Measurements from ENCODE around the gene CDC45. TPM values are rescaled to one million over a fixed set of nuclear protein-coding genes. Genes with fewer than 3 reads are reported as not detected.

CDC45 gene
- total RNA-seq, 1 donor = 0.72 TPM

DNA sequence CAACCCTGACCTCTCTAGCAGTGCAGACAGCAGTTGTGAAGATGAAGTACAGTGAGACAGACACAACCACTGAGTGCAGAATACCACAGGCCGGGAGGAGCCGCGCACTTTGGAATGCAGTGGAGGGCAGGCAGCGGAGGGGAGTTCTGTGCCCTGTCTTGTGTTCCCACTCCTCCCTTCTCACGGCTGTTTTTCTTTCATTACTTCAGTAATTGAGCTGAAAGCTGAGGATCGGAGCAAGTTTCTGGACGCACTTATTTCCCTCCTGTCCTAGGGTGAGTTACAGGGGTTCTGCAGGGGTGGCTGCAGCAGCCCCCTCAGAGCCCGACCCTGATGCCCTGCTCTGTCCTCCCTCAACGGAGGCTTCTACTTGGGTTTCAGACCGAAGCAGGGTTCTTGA, 38.9 kb downstream of the CDC45 start:
- TF ChIP-seq, protein P1, sequence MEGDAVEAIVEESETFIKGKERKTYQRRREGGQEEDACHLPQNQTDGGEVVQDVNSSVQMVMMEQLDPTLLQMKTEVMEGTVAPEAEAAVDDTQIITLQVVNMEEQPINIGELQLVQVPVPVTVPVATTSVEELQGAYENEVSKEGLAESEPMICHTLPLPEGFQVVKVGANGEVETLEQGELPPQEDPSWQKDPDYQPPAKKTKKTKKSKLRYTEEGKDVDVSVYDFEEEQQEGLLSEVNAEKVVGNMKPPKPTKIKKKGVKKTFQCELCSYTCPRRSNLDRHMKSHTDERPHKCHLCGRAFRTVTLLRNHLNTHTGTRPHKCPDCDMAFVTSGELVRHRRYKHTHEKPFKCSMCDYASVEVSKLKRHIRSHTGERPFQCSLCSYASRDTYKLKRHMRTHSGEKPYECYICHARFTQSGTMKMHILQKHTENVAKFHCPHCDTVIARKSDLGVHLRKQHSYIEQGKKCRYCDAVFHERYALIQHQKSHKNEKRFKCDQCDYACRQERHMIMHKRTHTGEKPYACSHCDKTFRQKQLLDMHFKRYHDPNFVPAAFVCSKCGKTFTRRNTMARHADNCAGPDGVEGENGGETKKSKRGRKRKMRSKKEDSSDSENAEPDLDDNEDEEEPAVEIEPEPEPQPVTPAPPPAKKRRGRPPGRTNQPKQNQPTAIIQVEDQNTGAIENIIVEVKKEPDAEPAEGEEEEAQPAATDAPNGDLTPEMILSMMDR (IDR thresholded peaks at IDR 0.05; ENCODE audit: extremely low read depth, low read depth, low read length) = no peak
- no peak overlapping the region for H3K4me3 ChIP-seq (ENCODE audit: insufficient read depth, low read length)
- H3K36me3 ChIP-seq (ENCODE audit: insufficient read depth, low read length) = no peaks in the 10 kb centered on the region
- no peak overlapping the region for H2AFZ ChIP-seq (ENCODE audit: low read length)
- H3K4me1 ChIP-seq (ENCODE audit: insufficient read depth, low read length) = no peaks in the 10 kb centered on the region
- H3K27me3 ChIP-seq (ENCODE audit: insufficient read depth, low read length) = peaks cover 10% of the 10 kb centered on the region
- H3K79me2 ChIP-seq (ENCODE audit: insufficient read depth, low read length) = no peaks in the 10 kb centered on the region
- no peaks in the 10 kb centered on the region for H4K20me1 ChIP-seq (ENCODE audit: insufficient read depth, low read length)
- DNase-seq (ENCODE audit: insufficient read length, low spot score, missing footprints) = peak; percentile 21
- no peaks in the 10 kb centered on the region for H3K9me3 ChIP-seq (ENCODE audit: low read depth, low read length)
- no peak overlapping the region for H3K27ac ChIP-seq (ENCODE audit: low read depth, low read length)
- no peak overlapping the region for H3K4me2 ChIP-seq (ENCODE audit: insufficient read depth, low read length)

DNA sequence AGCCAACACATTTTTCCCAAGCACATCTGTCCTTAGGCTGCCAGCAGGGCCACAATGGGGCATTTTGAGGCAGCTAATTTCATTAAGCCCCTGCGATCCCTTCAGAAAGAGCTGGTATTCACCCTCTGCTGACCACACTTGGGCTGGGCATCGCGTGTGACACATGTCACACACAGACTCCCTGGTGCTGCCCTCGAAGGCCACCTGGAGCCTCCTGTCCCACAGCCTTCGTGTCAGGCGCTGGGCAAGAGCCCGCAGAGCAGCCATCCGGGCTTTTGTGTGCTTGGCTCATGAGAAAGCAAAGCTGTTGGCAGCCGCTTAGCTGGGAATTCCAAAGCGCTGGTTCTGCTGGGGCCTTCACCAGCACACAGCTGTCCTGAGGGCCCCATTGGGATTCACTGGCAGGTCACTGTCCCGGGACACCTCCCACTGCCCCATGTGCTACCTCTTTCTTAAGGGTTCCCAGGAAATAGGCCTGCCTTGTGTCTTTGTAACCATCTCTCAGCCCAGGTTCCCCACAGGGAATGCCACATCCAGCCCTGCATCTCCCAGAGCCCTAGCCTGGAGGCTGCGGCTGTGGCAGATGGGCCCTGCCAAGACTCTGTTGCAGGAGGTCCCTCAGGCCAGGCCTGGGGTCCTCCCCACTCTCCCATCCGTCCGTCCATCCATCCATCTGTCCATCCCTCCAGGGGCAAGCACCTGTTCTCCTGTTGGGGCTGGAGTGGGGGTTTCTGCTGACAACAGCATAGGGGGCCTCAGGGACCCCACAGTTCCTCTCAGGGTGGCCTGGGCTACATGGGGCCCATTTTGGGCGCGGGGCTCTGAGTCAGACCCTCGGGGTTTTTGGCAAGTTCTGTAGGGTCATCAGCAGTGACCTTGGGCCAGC, 39.6 kb downstream of the CDC45 start:
- no peak overlapping the region for H3K27ac ChIP-seq (ENCODE audit: low read depth, low read length)
- no peaks in the 10 kb centered on the region for H3K9me3 ChIP-seq (ENCODE audit: low read depth, low read length)
- peaks cover 15% of the 10 kb centered on the region for H3K27me3 ChIP-seq (ENCODE audit: insufficient read depth, low read length)
- no peaks in the 10 kb centered on the region for H3K4me1 ChIP-seq (ENCODE audit: insufficient read depth, low read length)
- no peak overlapping the region for H3K4me3 ChIP-seq (ENCODE audit: insufficient read depth, low read length)
- no peak overlapping the region for H2AFZ ChIP-seq (ENCODE audit: low read length)
- TF ChIP-seq, protein P1 (IDR thresholded peaks at IDR 0.05; ENCODE audit: extremely low read depth, low read depth, low read length) = no peak
- no peak overlapping the region for H3K4me2 ChIP-seq (ENCODE audit: insufficient read depth, low read length)
- H4K20me1 ChIP-seq (ENCODE audit: insufficient read depth, low read length) = no peaks in the 10 kb centered on the region
- no peaks in the 10 kb centered on the region for H3K36me3 ChIP-seq (ENCODE audit: insufficient read depth, low read length)
- no peaks in the 10 kb centered on the region for H3K79me2 ChIP-seq (ENCODE audit: insufficient read depth, low read length)
- DNase-seq (ENCODE audit: insufficient read length, low spot score, missing footprints) = peak; percentile 55

DNA sequence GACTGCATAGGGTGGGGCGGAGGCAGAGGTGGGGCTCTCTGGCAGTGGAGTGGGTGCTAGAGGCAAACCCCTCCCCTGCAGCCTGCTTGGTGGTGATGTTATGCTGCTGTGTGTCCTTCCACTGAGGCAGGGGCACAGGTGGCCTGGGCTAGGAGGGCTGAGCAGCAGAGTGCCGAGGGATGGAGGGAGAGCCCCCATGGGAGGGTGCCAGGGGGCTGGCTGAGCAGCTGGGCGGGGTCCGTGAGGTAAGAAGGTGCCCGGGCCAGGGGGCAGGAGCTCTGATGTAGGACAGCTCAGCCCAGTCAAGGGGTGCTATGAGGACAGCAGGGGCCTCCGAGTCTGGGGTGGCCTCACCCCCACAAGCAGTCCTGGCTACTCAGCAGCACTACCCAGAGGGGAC, 40.3 kb downstream of the CDC45 start:
- H3K4me2 ChIP-seq (ENCODE audit: insufficient read depth, low read length) = no peak overlapping the region

More for the DNA sequence above, 40.3 kb downstream of the CDC45 start:
- no peaks in the 10 kb centered on the region for H3K79me2 ChIP-seq (ENCODE audit: insufficient read depth, low read length)
- DNase-seq (ENCODE audit: insufficient read length, low spot score, missing footprints) = peak; percentile 41
- H3K27ac ChIP-seq (ENCODE audit: low read depth, low read length) = no peak overlapping the region
- no peaks in the 10 kb centered on the region for H3K36me3 ChIP-seq (ENCODE audit: insufficient read depth, low read length)
- TF ChIP-seq, protein P1 (IDR thresholded peaks at IDR 0.05; ENCODE audit: extremely low read depth, low read depth, low read length) = no peak
- H4K20me1 ChIP-seq (ENCODE audit: insufficient read depth, low read length) = no peaks in the 10 kb centered on the region
- H3K27me3 ChIP-seq (ENCODE audit: insufficient read depth, low read length) = peaks cover 18% of the 10 kb centered on the region
- H3K9me3 ChIP-seq (ENCODE audit: low read depth, low read length) = no peaks in the 10 kb centered on the region
- H3K4me1 ChIP-seq (ENCODE audit: insufficient read depth, low read length) = no peaks in the 10 kb centered on the region
- H2AFZ ChIP-seq (ENCODE audit: low read length) = no peak overlapping the region
- H3K4me3 ChIP-seq (ENCODE audit: insufficient read depth, low read length) = no peak overlapping the region
